Skeletal muscle tissue (tissue), 4 donors: ENCODE measurements around the gene SNX32. TPM values are rescaled to one million over a fixed set of nuclear protein-coding genes. Genes with fewer than 3 reads are reported as not detected.

Experiments used
- H3K27ac ChIP-seq: one replicate; pipeline ENCODE4 v1.7.0; 2013; ENCODE audit warnings: mild to moderate bottlenecking, low read depth, low read length, inconsistent platforms
- H3K27me3 ChIP-seq, 3 donors: one replicate each; pipeline ENCODE4 v1.7.0; 2013; ENCODE audit warnings: low read length in 3 of 3; ENCODE audit not compliant: control insufficient read depth in 3 of 3, insufficient read depth in 3 of 3
- H3K36me3 ChIP-seq, 3 donors: one replicate each; pipeline ENCODE4 v1.7.0; 2013; ENCODE audit warnings: low read length in 3 of 3; ENCODE audit not compliant: control insufficient read depth in 3 of 3, insufficient read depth in 3 of 3
- H3K4me1 ChIP-seq, 3 donors: one replicate each; pipeline ENCODE4 v1.7.0; 2013; ENCODE audit warnings: low read length in 3 of 3, mild to moderate bottlenecking in 3 of 3; ENCODE audit not compliant: control insufficient read depth in 3 of 3, insufficient read depth in 3 of 3
- H3K4me3 ChIP-seq, 3 donors: one replicate each; pipeline ENCODE4 v1.7.0; 2013; ENCODE audit warnings: low read length in 3 of 3
- H3K9ac ChIP-seq, 3 donors: one replicate each; pipeline ENCODE4 v1.7.0; 2013; ENCODE audit warnings: low read length in 3 of 3, mild to moderate bottlenecking in 3 of 3, moderate library complexity in 2 of 3, low read depth in 1 of 3
- H3K9me3 ChIP-seq, 3 donors: one replicate each; pipeline ENCODE4 v1.7.0; 2013; ENCODE audit warnings: low read length in 3 of 3; ENCODE audit not compliant: control insufficient read depth in 3 of 3
- total RNA-seq: library from RNA; depleted of rRNA; stranded (reverse); fragments of >200 nt; gene quantifications from one replicate; pipeline ENCODE4 v1.2.3, GENCODE V29; 2014
- donor health status: Osteomylitis.

The SNX32 gene
- total RNA-seq, 1 donor from 2014 or later, result under 0.01 TPM

GRCh38 chr11:65855927-65856363 lies 22.2 kb downstream of the SNX32 start:
- no peaks in the 10 kb centered on the region for H3K27me3 ChIP-seq
- H3K4me3 ChIP-seq, result peak overlapping the region; percentile 41 to 95 (median 93)
- H3K9ac ChIP-seq, result peak overlapping the region; percentile 82 to 91 (median 84)
- peaks cover 46 to 52% (median 50%) of the 10 kb centered on the region in 3 donors for H3K36me3 ChIP-seq
- peaks cover 29 to 44% (median 40%) of the 10 kb centered on the region in 3 donors for H3K4me1 ChIP-seq
- no peak overlapping the region for H3K27ac ChIP-seq
- H3K9me3 ChIP-seq, result peaks cover 0 to 5% (median 0%) of the 10 kb centered on the region in 3 donors

GRCh38 chr11:65856689-65857499 lies 23.1 kb downstream of the SNX32 start:
- no peaks in the 10 kb centered on the region for H3K9me3 ChIP-seq
- peak overlapping the region; percentile 95 for H3K27ac ChIP-seq
- H3K27me3 ChIP-seq, result no peaks in the 10 kb centered on the region
- peaks cover 39 to 54% (median 50%) of the 10 kb centered on the region in 3 donors for H3K4me1 ChIP-seq
- H3K36me3 ChIP-seq, result peaks cover 43 to 46% (median 46%) of the 10 kb centered on the region in 3 donors
- H3K4me3 ChIP-seq, result peak overlapping the region; percentile 91 to 95 (median 93)
- H3K9ac ChIP-seq, result peak overlapping the region; percentile 82 to 91 (median 84)

GRCh38 chr11:65857500-65857852 lies 23.7 kb downstream of the SNX32 start:
- peaks cover 43 to 46% (median 46%) of the 10 kb centered on the region in 3 donors for H3K36me3 ChIP-seq
- H3K9ac ChIP-seq, result peak overlapping the region; percentile 82 to 91 (median 84)
- H3K9me3 ChIP-seq, result no peaks in the 10 kb centered on the region
- H3K27ac ChIP-seq, result peak overlapping the region; percentile 95
- H3K4me3 ChIP-seq, result peak overlapping the region; percentile 91 to 95 (median 93)
- H3K4me1 ChIP-seq, result peaks cover 44 to 60% (median 53%) of the 10 kb centered on the region in 3 donors
- H3K27me3 ChIP-seq, result no peaks in the 10 kb centered on the region

GRCh38 chr11:65857853-65858680 lies 24.3 kb downstream of the SNX32 start, which contains the start of gene CFL1:
Gene CFL1 (minus strand): TSS chr11:65858180. CDS start chr11:65858099, 81 bp downstream.
- no peaks in the 10 kb centered on the region for H3K9me3 ChIP-seq
- H3K27me3 ChIP-seq, result no peaks in the 10 kb centered on the region
- H3K4me3 ChIP-seq, result peak within 1 kb of the TSS; percentile 93 to 99 (median 95)
- peak within 1 kb of the TSS; percentile 88 to 99 (median 89) for H3K9ac ChIP-seq
- peak within 1 kb of the TSS; percentile 95 for H3K27ac ChIP-seq
- H3K4me1 ChIP-seq, result peaks cover 44 to 64% (median 53%) of the 10 kb centered on the region in 3 donors
- H3K36me3 ChIP-seq, result peaks cover 45 to 46% (median 46%) of the 10 kb centered on the region in 3 donors

DNA sequence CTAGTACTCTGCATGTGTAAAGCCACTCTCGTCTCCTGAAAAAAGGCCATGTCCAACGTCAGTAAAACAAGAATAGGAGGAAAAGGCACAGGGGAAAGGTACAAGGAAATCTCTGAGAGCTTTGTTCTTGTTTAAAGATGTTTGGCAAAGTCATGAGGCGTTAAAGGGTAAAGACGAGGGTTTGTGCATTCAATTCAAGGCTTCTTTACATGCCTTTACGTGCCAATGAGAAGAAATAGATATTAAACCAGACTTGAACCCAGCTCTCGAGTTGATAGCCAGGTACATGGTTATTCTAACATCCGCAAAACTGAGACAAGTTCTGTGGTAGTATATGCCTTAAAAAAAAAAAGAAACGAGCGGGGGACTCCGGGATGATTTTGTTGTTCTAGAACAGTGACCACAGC lies 24.9 kb downstream of the SNX32 start:
- Histone ChIP-seq H3K4me1 (peaks cover 44 to 64% (median 51%) of the 10 kb centered on the region in 3 donors), H3K9me3 (no peaks in the 10 kb centered on the region), H3K36me3 (peaks cover 45 to 46% (median 45%) of the 10 kb centered on the region in 3 donors), H3K9ac (peak overlapping the region; percentile 88 to 99 (median 89)), H3K27me3 (no peaks in the 10 kb centered on the region), H3K4me3 (peak overlapping the region; percentile 84 to 99 (median 84)), H3K27ac (peak overlapping the region; percentile 95)

DNA sequence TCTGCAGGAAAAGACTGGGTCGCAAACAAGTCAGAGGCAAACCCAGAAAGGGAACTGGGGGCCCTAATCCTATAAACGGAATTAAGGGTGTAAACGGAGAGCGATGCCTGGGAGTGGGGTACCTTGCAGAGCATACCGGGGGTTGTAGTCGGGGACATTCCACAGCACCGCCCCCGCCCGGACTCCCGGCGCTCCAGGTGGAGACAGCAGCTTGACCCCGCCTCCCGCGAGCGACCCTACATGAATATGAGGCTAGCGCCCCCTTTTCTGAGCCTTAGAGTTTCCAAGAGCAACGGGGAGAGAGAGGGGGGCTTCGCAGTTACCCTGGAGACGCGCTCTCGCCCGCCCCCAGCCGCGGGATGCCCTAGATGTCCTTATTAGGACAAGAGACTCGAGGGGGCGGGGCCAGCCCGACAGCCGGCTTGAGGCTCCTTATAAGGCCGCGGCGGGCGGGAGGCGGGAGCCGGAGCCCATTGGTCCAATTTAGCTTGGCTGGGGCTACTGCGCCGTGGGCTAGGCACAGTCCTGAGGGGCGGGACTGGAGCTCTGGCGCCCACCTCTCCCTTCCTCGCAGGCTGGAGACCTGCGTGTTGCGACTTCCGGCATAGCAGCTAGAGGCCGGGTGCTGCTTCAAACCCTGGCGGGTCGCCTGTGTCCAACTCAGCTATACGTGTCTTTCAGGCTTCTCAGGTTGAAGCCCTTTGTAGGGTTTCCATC lies 25.5 kb downstream of the SNX32 start:
- H3K27me3 ChIP-seq, result no peaks in the 10 kb centered on the region
- no peaks in the 10 kb centered on the region for H3K9me3 ChIP-seq
- H3K4me3 ChIP-seq, result peak overlapping the region; percentile 84 to 99 (median 84)
- peaks cover 45 to 46% (median 45%) of the 10 kb centered on the region in 3 donors for H3K36me3 ChIP-seq
- peaks cover 46 to 61% (median 50%) of the 10 kb centered on the region in 3 donors for H3K4me1 ChIP-seq
- H3K9ac ChIP-seq, result peak overlapping the region; percentile 88 to 99 (median 97)
- peak overlapping the region; percentile 95 for H3K27ac ChIP-seq

DNA sequence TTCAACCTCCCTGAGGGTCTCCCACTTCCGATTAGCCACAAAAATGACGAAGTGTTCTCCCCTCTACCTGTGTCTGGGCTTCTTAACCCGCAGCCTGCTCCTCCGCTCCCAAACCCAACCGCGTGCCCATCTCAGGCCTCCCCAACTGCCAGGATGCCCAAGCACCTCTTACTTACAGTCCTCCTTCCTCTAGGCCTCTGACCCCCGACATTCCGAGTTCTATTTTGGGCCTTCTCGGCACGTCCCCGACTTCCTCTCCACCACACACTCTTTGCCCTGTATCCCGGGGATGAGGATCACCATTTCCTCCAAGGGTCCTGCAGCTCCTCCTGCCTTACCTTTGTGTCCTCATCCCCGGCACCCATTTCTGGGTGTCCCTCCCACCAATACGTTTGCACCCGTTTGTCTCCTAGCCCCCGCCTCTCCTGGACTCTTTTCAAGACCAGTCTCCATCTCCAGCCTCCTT lies 26.1 kb downstream of the SNX32 start:
- no peaks in the 10 kb centered on the region for H3K9me3 ChIP-seq
- peak overlapping the region; percentile 88 to 99 (median 97) for H3K9ac ChIP-seq
- H3K36me3 ChIP-seq, result peaks cover 45 to 46% (median 45%) of the 10 kb centered on the region in 3 donors
- H3K4me3 ChIP-seq, result peak overlapping the region; percentile 75 to 99 (median 84)
- H3K4me1 ChIP-seq, result peaks cover 46 to 59% (median 50%) of the 10 kb centered on the region in 3 donors
- H3K27me3 ChIP-seq, result no peaks in the 10 kb centered on the region
- peak overlapping the region; percentile 95 for H3K27ac ChIP-seq

DNA sequence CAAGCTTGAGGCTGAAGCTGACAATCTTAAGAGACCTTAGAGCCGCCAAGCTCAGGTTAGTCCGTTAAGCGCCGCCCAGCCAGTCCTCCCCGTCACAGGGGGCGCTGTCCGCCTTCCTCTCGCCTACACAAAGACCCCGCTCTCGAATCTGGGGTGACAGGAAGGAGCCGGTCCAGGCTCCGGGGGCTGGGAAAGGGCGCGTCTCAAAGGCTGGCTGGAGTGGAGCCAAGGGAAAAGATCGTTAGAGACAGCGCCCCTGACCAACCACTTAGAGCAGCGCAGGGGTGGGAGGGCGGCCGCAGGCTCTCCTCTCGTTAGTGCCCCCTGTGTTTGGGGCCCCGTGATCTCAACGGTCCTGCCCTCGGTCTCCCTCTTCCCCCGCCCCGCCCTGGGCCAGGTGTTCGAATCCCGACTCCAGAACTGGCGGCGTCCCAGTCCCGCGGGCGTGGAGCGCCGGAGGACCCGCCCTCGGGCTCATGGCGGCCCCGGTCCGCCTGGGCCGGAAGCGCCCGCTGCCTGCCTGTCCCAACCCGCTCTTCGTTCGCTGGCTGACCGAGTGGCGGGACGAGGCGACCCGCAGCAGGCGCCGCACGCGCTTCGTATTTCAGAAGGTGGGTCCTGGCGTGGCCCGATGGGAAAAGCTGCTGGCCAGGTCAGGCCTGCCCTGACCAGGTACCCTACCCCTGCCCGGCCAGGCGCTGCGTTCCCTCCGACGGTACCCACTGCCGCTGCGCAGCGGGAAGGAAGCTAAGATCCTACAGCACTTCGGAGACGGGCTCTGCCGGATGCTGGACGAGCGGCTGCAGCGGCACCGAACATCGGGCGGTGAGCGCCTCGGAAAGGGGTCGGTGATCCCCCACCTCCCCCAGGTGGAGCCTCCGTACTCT lies 26.8 kb downstream of the SNX32 start, which contains the start of gene MUS81:
Gene MUS81 (plus strand): TSS at position 156 of the 887 bp plus-strand sequence. CDS start 321 bp downstream, at position 477.
- Histone ChIP-seq H3K9me3 (no peaks in the 10 kb centered on the region), H3K36me3 (peaks cover 45 to 47% (median 45%) of the 10 kb centered on the region in 3 donors), H3K9ac (peak within 1 kb of the TSS; percentile 88 to 99 (median 97)), H3K27me3 (no peaks in the 10 kb centered on the region), H3K27ac (peak within 1 kb of the TSS; percentile 95), H3K4me3 (peak within 1 kb of the TSS; percentile 84 to 99 (median 84)), H3K4me1 (peaks cover 44 to 55% (median 46%) of the 10 kb centered on the region in 3 donors)
